SK-N-SH treated with all-trans-retinoic acid at 6 μM for 48 hours (cell line): ENCODE data around the gene ITPRID2.

Source experiments
- ATAC-seq: fragments of 200-7000 bp; cut with Tn5 transposase; 3 replicates; pipeline ENCODE4 v1.9.1; 2020; ENCODE audit warnings: mild to moderate bottlenecking, moderate library complexity
- ARNTL ChIP-seq: fragments of 450-650 bp; formaldehyde crosslinking; IDR thresholded peaks from 2 replicates; pipeline ENCODE4 v1.5.0; 2020; ENCODE audit warnings: low read depth, mild to moderate bottlenecking, moderate library complexity, borderline replicate concordance
- BACH2 ChIP-seq: fragments of 250-450 bp; sonication (Bioruptor Pico); IDR thresholded peaks from 2 replicates; pipeline ENCODE4 v1.9.0; 2021; ENCODE audit warnings: mild to moderate bottlenecking, borderline replicate concordance
- CSDC2 ChIP-seq: fragments of 250-450 bp; sonication (Bioruptor Pico); IDR thresholded peaks from 2 replicates; pipeline ENCODE4 v1.5.0; 2020; ENCODE audit warnings: mild to moderate bottlenecking, moderate library complexity
- ESRRG ChIP-seq: fragments of 250-450 bp; sonication (Bioruptor Pico); IDR thresholded peaks from 2 replicates; pipeline ENCODE4 v1.6.1; 2021; ENCODE audit warnings: mild to moderate bottlenecking
- OSR1 ChIP-seq: fragments of 250-450 bp; sonication (Bioruptor Pico); IDR thresholded peaks from 2 replicates; pipeline ENCODE4 v1.8.0; 2022; ENCODE audit warnings: moderate library complexity, mild to moderate bottlenecking, inconsistent platforms
- PPARA ChIP-seq: fragments of 250-450 bp; sonication (Bioruptor Pico); IDR thresholded peaks from 2 replicates; pipeline ENCODE4 v1.5.0; 2020; ENCODE audit warnings: mild to moderate bottlenecking, borderline replicate concordance
- SNAI2 ChIP-seq: fragments of 250-450 bp; sonication (Bioruptor Pico); IDR thresholded peaks from 2 replicates; pipeline ENCODE4 v1.5.0; 2020; ENCODE audit warnings: mild to moderate bottlenecking, moderate library complexity
- TCF4 ChIP-seq: fragments of 250-450 bp; sonication (Bioruptor Pico); IDR thresholded peaks from 2 replicates; pipeline ENCODE4 v1.8.0; 2021; ENCODE audit warnings: mild to moderate bottlenecking, moderate library complexity, borderline replicate concordance
- TOX ChIP-seq: fragments of 250-450 bp; sonication (Bioruptor Pico); IDR thresholded peaks from 2 replicates; pipeline ENCODE4 v1.8.0; 2021; ENCODE audit warnings: mild to moderate bottlenecking, moderate library complexity, borderline replicate concordance
- ZC3H10 ChIP-seq: fragments of 250-450 bp; sonication (Bioruptor Pico); IDR thresholded peaks from 2 replicates; pipeline ENCODE4 v1.5.1; 2021; ENCODE audit warnings: mild to moderate bottlenecking, moderate library complexity
- ZFP3 ChIP-seq: fragments of 250-450 bp; sonication (Bioruptor Pico); IDR thresholded peaks from 2 replicates; pipeline ENCODE4 v1.5.0; 2020; ENCODE audit warnings: mild to moderate bottlenecking, moderate library complexity
- ZFP30 ChIP-seq: fragments of 450-650 bp; formaldehyde crosslinking; IDR thresholded peaks from 2 replicates; pipeline ENCODE4 v1.5.0; 2022; ENCODE audit warnings: mild to moderate bottlenecking, moderate library complexity
- ZNF565 ChIP-seq: fragments of 450-650 bp; formaldehyde crosslinking; conservative IDR thresholded peaks from 2 replicates; pipeline ENCODE4 v1.5.0; 2020; ENCODE audit warnings: low read depth, mild to moderate bottlenecking, moderate library complexity
- ZNF70 ChIP-seq: fragments of 450-650 bp; formaldehyde crosslinking; IDR thresholded peaks from 2 replicates; pipeline ENCODE4 v1.5.0; 2020; ENCODE audit warnings: mild to moderate bottlenecking, moderate library complexity
- ZNF8 ChIP-seq: fragments of 450-650 bp; formaldehyde crosslinking; IDR thresholded peaks from 2 replicates; pipeline ENCODE4 v1.5.0; 2020; ENCODE audit warnings: mild to moderate bottlenecking, moderate library complexity
- TF ChIP-seq, protein P1 (sequence below): fragments of 250-450 bp; sonication (Bioruptor Pico); IDR thresholded peaks from 2 replicates; pipeline ENCODE4 v1.5.1; 2020; ENCODE audit warnings: low read depth, mild to moderate bottlenecking, moderate library complexity
- TF ChIP-seq, protein P2 (sequence below): fragments of 250-450 bp; sonication (Bioruptor Pico); IDR thresholded peaks from 2 replicates; pipeline ENCODE4 v1.5.0; 2020; ENCODE audit warnings: mild to moderate bottlenecking, moderate library complexity
- TF ChIP-seq, protein P3 (sequence below): fragments of 250-450 bp; sonication (Bioruptor Pico); IDR thresholded peaks from 2 replicates; pipeline ENCODE4 v1.8.0; 2020; ENCODE audit warnings: mild to moderate bottlenecking, moderate library complexity, borderline replicate concordance
- TF ChIP-seq, protein P4 (sequence below): fragments of 250-450 bp; sonication (Bioruptor Pico); IDR thresholded peaks from 2 replicates; pipeline ENCODE4 v1.8.0; 2021; ENCODE audit warnings: low read depth, mild to moderate bottlenecking, moderate library complexity, borderline replicate concordance

Gene ITPRID2

DNA sequence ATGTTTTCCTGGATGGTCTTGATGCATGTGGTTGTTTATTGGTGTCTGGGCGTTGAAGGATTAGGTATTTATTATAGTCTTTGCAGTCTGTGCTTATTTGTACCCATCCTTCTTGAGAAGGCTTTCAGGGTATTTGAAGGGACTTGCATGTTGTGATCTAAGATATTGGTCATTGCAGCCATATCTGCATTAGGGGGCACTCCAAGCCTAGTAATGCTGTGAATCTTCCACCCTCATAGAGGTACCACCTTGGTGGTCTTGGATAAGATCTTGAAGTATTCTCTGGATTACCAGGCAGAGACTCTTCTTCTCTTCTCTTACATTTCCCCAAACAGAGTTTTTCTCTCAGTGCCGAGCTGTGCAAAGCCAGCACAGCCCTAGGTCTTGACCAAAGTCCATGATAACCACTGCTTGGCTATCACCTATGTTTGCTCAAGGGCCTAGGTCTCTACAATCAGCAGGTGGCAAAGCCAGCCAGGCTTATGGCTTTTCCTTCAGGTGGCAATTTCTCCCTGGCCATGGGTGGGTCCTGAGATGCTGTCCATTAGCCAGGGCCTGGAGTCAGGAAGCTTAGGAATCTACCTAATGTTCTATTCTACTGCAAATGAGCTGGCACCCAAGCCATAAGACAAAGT, 78.7 kb downstream of the ITPRID2 start:
- ATAC-seq: no peak
- no peak for TF ChIP-seq OSR1 (CRISPR knock-in tag)

DNA sequence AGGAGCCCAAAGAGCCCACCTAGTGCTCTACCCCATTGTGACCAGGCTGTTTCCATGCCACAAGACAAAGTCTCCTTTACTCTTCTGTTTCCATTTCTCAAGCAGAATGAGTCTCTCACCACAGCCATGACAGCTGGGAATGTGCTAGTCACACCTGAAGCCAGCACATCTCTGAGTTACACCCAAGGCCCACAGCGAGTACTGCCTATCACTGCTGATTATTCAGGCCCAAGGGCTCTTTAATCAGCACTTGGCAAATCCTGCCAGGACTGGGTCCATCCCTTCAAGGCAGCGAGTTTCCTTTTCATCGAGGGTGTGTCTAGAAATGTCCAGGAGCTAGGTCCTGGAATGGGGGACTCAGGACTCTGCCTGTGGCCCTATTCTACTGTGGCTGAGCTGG, 79.5 kb downstream of the ITPRID2 start:
- ATAC-seq: no peak
- TF ChIP-seq BACH2 (CRISPR knock-in tag) (no peak), TOX (CRISPR knock-in tag) (no peak), ZFP3 (no peak), TCF4 (CRISPR knock-in tag) (no peak), ARNTL (CRISPR knock-in tag) (no peak), ZFP30 (no peak), PPARA (CRISPR knock-in tag) (no peak), ESRRG (CRISPR knock-in tag) (no peak), CSDC2 (CRISPR knock-in tag) (no peak)
- TF ChIP-seq, protein P1, sequence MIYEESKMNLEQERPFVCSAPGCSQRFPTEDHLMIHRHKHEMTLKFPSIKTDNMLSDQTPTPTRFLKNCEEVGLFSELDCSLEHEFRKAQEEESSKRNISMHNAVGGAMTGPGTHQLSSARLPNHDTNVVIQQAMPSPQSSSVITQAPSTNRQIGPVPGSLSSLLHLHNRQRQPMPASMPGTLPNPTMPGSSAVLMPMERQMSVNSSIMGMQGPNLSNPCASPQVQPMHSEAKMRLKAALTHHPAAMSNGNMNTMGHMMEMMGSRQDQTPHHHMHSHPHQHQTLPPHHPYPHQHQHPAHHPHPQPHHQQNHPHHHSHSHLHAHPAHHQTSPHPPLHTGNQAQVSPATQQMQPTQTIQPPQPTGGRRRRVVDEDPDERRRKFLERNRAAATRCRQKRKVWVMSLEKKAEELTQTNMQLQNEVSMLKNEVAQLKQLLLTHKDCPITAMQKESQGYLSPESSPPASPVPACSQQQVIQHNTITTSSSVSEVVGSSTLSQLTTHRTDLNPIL (CRISPR knock-in tag): no peak

DNA sequence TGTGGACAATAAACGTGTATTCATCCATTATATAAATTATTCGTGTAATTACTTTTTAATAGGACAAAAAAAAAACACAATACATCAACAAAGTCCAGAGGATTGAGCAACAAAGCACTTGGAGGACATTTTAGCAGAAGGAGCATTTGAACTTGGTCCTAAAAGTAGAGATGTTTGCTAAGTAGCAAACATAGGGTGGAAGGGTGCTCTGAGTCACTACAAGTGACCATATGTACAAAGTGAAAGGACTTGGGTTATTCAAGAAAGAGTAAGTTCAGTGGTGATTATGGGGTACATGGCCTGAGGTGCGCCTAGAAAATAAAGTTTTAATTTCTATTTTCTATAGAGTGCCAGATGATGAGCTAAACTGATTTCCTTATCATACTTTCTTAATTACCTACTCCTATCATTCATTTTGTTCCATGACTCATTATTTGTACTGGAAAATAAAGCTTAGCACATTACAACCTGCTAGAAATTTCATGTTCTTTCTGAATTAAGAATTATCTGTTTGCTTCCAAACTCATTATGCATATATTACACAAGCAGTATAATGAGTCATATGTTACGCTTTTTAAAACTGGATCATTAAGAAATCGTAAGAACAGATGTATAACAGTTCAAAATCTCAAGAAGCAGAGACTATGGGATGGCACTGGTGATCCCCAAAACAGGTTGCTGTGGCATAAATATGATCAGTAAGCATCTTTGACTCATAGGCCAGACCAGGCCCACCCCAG, 81.1 kb downstream of the ITPRID2 start:
- ATAC-seq: no peak
- no peak for TF ChIP-seq PPARA (CRISPR knock-in tag)
- no peak for TF ChIP-seq BACH2 (CRISPR knock-in tag)
- no peak for TF ChIP-seq OSR1 (CRISPR knock-in tag)
- TF ChIP-seq, protein P1 (CRISPR knock-in tag): no peak
- no peak for TF ChIP-seq ZFP30
- TF ChIP-seq TCF4 (CRISPR knock-in tag): no peak
- no peak for TF ChIP-seq TOX (CRISPR knock-in tag)
- no peak for TF ChIP-seq ESRRG (CRISPR knock-in tag)
- TF ChIP-seq, protein P2, sequence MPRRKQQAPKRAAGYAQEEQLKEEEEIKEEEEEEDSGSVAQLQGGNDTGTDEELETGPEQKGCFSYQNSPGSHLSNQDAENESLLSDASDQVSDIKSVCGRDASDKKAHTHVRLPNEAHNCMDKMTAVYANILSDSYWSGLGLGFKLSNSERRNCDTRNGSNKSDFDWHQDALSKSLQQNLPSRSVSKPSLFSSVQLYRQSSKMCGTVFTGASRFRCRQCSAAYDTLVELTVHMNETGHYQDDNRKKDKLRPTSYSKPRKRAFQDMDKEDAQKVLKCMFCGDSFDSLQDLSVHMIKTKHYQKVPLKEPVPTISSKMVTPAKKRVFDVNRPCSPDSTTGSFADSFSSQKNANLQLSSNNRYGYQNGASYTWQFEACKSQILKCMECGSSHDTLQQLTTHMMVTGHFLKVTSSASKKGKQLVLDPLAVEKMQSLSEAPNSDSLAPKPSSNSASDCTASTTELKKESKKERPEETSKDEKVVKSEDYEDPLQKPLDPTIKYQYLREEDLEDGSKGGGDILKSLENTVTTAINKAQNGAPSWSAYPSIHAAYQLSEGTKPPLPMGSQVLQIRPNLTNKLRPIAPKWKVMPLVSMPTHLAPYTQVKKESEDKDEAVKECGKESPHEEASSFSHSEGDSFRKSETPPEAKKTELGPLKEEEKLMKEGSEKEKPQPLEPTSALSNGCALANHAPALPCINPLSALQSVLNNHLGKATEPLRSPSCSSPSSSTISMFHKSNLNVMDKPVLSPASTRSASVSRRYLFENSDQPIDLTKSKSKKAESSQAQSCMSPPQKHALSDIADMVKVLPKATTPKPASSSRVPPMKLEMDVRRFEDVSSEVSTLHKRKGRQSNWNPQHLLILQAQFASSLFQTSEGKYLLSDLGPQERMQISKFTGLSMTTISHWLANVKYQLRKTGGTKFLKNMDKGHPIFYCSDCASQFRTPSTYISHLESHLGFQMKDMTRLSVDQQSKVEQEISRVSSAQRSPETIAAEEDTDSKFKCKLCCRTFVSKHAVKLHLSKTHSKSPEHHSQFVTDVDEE: no peak
- no peak for TF ChIP-seq ZNF565 (CRISPR knock-in tag)
- TF ChIP-seq ZNF8 (CRISPR knock-in tag): no peak
- TF ChIP-seq ZNF70 (CRISPR knock-in tag): no peak
- TF ChIP-seq SNAI2: no peak
- TF ChIP-seq, protein P3, sequence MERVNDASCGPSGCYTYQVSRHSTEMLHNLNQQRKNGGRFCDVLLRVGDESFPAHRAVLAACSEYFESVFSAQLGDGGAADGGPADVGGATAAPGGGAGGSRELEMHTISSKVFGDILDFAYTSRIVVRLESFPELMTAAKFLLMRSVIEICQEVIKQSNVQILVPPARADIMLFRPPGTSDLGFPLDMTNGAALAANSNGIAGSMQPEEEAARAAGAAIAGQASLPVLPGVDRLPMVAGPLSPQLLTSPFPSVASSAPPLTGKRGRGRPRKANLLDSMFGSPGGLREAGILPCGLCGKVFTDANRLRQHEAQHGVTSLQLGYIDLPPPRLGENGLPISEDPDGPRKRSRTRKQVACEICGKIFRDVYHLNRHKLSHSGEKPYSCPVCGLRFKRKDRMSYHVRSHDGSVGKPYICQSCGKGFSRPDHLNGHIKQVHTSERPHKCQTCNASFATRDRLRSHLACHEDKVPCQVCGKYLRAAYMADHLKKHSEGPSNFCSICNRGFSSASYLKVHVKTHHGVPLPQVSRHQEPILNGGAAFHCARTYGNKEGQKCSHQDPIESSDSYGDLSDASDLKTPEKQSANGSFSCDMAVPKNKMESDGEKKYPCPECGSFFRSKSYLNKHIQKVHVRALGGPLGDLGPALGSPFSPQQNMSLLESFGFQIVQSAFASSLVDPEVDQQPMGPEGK (CRISPR knock-in tag): no peak
- TF ChIP-seq ZC3H10 (CRISPR knock-in tag): no peak

DNA sequence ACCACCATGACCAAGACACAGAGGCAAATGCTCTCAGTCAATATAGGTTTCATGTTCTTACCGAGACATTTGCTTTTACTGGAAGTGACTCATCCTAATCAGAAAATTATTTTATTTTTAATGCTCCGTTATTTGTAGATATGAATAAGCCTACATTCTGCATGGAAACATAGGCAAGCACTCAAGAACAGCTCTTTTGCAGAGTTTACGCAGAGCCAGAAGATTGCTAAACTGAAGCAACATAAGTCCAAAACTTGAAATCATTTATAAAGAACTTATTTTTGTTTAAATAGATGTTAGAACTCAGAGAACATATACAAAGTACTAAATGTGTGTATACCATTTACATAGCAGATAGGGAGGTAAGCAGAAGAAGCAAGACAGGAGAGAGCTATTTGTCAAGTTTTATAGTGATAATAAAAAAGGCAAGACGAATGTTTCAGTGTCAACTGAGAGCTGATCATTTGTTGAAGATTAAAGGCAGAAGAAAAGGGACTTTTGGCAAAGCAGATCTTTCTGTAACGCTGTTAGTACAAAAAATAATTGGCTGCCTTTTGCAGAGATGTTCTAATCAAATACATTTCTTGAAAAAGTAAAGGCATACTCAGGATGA, 81.7 kb downstream of the ITPRID2 start:
- no peak for ATAC-seq
- no peak for TF ChIP-seq ESRRG (CRISPR knock-in tag)
- no peak for TF ChIP-seq ZFP3
- no peak for TF ChIP-seq CSDC2 (CRISPR knock-in tag)
- TF ChIP-seq, protein P1 (CRISPR knock-in tag): no peak
- TF ChIP-seq, protein P4, sequence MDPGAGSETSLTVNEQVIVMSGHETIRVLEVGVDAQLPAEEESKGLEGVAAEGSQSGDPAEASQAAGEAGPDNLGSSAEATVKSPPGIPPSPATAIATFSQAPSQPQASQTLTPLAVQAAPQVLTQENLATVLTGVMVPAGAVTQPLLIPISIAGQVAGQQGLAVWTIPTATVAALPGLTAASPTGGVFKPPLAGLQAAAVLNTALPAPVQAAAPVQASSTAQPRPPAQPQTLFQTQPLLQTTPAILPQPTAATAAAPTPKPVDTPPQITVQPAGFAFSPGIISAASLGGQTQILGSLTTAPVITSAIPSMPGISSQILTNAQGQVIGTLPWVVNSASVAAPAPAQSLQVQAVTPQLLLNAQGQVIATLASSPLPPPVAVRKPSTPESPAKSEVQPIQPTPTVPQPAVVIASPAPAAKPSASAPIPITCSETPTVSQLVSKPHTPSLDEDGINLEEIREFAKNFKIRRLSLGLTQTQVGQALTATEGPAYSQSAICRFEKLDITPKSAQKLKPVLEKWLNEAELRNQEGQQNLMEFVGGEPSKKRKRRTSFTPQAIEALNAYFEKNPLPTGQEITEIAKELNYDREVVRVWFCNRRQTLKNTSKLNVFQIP (CRISPR knock-in tag): no peak
- TF ChIP-seq, protein P2: no peak
